Testis (tissue), 5 donors: Measurements from ENCODE around the gene GRIA3. TPM values are rescaled to one million over a fixed set of nuclear protein-coding genes. Genes with fewer than 3 reads are reported as not detected.
A peak's percentile ranks its signal among the peaks of the same experiment; 100 is the strongest.

Experiments
- DNase-seq: peaks from one replicate; pipeline ENCODE4 v3.0.0-alpha.2; 2019
- H3K27ac ChIP-seq, 2 donors: fragments of 200-600 bp; sonication (generic); one replicate each; pipeline ENCODE4 v1.5.1; 2019
- H3K27me3 ChIP-seq: fragments of 200-600 bp; sonication (generic); one replicate; pipeline ENCODE4 v1.5.1; 2019
- H3K36me3 ChIP-seq: fragments of 200-600 bp; sonication (generic); one replicate; pipeline ENCODE4 v1.5.1; 2017; ENCODE audit warnings: low read depth; ENCODE audit errors: missing control alignments
- H3K4me1 ChIP-seq: fragments of 200-600 bp; sonication (generic); one replicate; pipeline ENCODE4 v1.5.1; 2019
- H3K4me3 ChIP-seq, 2 donors: fragments of 200-600 bp; sonication (generic); one replicate each; pipeline ENCODE4 v1.5.1; 2017 to 2019
- H3K9me3 ChIP-seq: fragments of 200-600 bp; sonication (generic); one replicate; pipeline ENCODE4 v1.5.1; 2017
- POLR2A ChIP-seq: fragments of 450-650 bp; IDR thresholded peaks from one replicate; pipeline ENCODE4 v1.6.1; 2017; ENCODE audit warnings: antibody characterized with exemption, mild to moderate bottlenecking, moderate library complexity
- WGBS, 2 donors: methylation state at CpG; one replicate each; pipeline ENCODE4 v1.1.5; 2018; 5-methylcytosine and 5-hydroxymethylcytosine counted together
- intact Hi-C: fragments of 100-400 bp; cut with DNase I; formaldehyde crosslinking; loops from one replicate; pipeline ENCODE4 v1.15.1; 2023; ENCODE audit warnings: low total_unique reads
- long read RNA-seq, 2 donors: transcript quantifications; one replicate each; lab custom pipeline, GENCODE V29; 2026
- polyA plus RNA-seq: library from polyadenylated mRNA; stranded (reverse); fragments of 350-450 nt; fragmentation: Illumina TruSeq; extraction: RNeasy Lipid Tissue Mini Kit (QIAGEN cat#74804); gene quantifications from one replicate; pipeline ENCODE4 v1.2.3, GENCODE V29; 2014; ENCODE audit warnings: low read depth, low replicate concordance; ENCODE audit not compliant: insufficient read depth
- total RNA-seq, 2 donors: library from RNA; depleted of rRNA; stranded (reverse); fragments of >200 nt; gene quantifications; one replicate each; pipeline ENCODE4 v1.2.3, GENCODE V29; 2016
- TF ChIP-seq, protein P1 (sequence below), 3 experiments: fragments of 450-650 bp in 2 of 3; fragments of 200-600 bp in 1 of 3; sonication (generic) in 1 of 3; IDR thresholded peaks; one replicate each; pipeline ENCODE4 v1.5.1; 2016 to 2019; ENCODE audit warnings: antibody characterized with exemption in 3 of 3, mild to moderate bottlenecking in 2 of 3, moderate library complexity in 1 of 3

Gene GRIA3
- total RNA-seq: 1 to 10 TPM; 2.0 to 2.4 TPM
- polyA plus RNA-seq: 1.2 TPM
- long read RNA-seq, donor 1: 0 reads
- long read RNA-seq, donor 2: 0 reads

DNA sequence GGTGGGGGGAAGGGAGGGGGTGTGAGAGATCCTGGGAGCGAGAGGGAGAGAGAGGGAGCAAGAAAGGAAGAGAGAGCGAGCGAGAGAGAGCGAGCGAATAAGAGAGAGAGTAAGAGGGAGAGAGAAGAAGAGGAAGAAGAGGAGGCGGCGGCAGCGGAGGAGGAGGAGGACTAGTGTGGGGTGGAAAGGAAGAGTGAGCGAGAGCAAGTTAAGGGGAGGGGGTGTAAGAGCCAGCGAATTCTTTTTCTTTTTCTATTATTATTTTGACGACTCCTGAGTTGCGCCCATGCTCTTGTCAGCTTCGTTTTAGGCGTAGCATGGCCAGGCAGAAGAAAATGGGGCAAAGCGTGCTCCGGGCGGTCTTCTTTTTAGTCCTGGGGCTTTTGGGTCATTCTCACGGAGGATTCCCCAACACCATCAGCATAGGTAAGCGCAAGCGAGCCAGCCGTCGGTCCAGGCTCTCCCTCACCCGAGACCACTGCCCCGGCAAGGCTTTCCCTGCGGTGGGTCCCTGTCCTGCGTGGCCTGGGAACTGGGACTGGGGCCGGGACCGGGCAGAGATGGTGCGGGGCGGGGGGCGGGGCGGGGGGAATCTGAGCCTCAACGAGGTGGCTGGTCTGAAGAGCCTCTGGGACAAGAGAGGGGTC, at the start of gene GRIA3:
Gene GRIA3 (plus strand): TSS at position 60 of the 647 bp plus-strand sequence. CDS start 258 bp downstream, at position 318.
- H3K27me3 ChIP-seq: no peaks in the 10 kb centered on the region
- 1 to 3% methylated on average over 17 to 25 of the region's 33 CpGs for WGBS, 2 donors
- no peak for TF ChIP-seq POLR2A
- TF ChIP-seq, protein P1, sequence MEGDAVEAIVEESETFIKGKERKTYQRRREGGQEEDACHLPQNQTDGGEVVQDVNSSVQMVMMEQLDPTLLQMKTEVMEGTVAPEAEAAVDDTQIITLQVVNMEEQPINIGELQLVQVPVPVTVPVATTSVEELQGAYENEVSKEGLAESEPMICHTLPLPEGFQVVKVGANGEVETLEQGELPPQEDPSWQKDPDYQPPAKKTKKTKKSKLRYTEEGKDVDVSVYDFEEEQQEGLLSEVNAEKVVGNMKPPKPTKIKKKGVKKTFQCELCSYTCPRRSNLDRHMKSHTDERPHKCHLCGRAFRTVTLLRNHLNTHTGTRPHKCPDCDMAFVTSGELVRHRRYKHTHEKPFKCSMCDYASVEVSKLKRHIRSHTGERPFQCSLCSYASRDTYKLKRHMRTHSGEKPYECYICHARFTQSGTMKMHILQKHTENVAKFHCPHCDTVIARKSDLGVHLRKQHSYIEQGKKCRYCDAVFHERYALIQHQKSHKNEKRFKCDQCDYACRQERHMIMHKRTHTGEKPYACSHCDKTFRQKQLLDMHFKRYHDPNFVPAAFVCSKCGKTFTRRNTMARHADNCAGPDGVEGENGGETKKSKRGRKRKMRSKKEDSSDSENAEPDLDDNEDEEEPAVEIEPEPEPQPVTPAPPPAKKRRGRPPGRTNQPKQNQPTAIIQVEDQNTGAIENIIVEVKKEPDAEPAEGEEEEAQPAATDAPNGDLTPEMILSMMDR (IDR thresholded peaks at IDR 0.05): no peak
- H3K27ac ChIP-seq: no peak within 1 kb of the TSS
- no peaks in the 10 kb centered on the region for H3K36me3 ChIP-seq
- intact Hi-C loops: no loop called here
- H3K4me1 ChIP-seq: no peaks in the 10 kb centered on the region
- H3K4me3 ChIP-seq: peak within 1 kb of the TSS; percentile 36 to 52
- H3K9me3 ChIP-seq: no peaks in the 10 kb centered on the region
- DNase-seq: peak; percentile 26

DNA sequence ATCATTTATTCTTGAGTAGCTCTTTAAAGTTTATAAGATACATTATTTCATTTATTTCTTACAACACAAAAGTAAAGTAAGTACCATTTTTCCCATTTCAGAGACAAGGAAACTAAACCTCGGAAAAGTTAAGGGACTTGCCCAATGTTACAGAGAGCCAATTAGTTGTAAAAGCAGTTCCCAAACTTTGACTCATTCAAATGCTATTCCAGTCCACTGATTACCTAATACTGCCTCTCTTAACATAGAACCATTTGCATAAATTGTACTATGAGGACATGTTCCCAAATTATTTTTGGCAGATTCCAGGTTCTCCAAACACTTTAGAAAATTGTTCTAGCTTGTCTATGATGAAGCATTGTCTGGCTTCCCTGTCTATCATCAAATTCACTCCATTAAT, 45.6 kb upstream of the GRIA3 start:
- no peaks in the 10 kb centered on the region for H3K27me3 ChIP-seq
- TF ChIP-seq POLR2A: no peak
- TF ChIP-seq, protein P1 (IDR thresholded peaks at IDR 0.05): no peak

DNA sequence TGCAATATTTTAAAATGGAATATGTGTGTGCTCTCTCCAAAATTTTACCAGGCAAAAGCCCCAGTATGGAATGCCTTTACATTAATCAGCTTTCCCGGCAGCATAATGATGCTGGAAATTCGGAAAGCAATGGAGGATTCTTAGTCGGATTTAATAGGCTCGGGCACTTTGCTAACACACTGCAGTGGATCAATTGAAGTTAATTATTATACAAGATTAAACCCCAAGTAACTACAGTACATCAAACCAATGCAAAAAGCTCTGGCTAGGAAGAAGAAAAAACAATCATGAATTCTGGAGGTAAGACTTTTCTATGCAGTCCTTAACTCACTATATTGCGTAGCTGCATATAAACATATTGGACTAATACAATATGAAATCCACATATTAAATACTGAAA, 43.6 kb upstream of the GRIA3 start:
- intact Hi-C loops: no loop called here
- Histone ChIP-seq H3K27me3 (no peaks in the 10 kb centered on the region), H3K4me3 (no peak overlapping the region), H3K9me3 (no peaks in the 10 kb centered on the region), H3K27ac (no peak overlapping the region), H3K4me1 (no peaks in the 10 kb centered on the region), H3K36me3 (no peaks in the 10 kb centered on the region)
- WGBS, 2 donors: 91 to 94% methylated on average over 5 of the region's 5 CpGs
- no peak for TF ChIP-seq POLR2A
- TF ChIP-seq, protein P1 (IDR thresholded peaks at IDR 0.05): no peak
- no peak for DNase-seq

More for the DNA sequence above, 45.6 kb upstream of the GRIA3 start:
- Histone ChIP-seq H3K36me3 (no peaks in the 10 kb centered on the region), H3K4me3 (no peak overlapping the region), H3K9me3 (no peaks in the 10 kb centered on the region), H3K27ac (no peak overlapping the region), H3K4me1 (no peaks in the 10 kb centered on the region)
- WGBS, 2 donors: 67 to 78% methylated on average over 1 of the region's 1 CpG
- intact Hi-C loops: no loop called here
- no peak for DNase-seq

DNA sequence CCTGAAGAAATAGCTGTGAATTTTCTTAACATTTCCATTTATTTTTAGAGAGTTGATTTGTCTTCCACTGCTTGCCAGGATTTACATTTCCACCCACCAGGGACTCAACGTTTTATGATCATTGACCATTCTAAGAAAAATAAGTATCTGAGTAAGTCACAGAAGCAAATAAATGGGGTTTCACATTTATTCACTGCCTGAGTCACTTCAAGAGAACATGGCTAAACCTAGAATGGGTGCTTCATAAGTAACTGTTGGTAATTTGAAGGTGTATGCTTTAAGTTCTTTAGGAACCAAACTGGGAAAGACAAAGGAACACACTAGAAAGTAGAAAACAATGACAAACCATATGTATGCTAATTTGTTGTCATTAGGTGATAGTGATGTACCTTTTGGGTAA, 43.2 kb upstream of the GRIA3 start:
- no peaks in the 10 kb centered on the region for H3K4me1 ChIP-seq
- H3K4me3 ChIP-seq: no peak overlapping the region
- no peaks in the 10 kb centered on the region for H3K36me3 ChIP-seq
- DNase-seq: no peak
- intact Hi-C loops: no loop called here
- no peaks in the 10 kb centered on the region for H3K9me3 ChIP-seq
- no peaks in the 10 kb centered on the region for H3K27me3 ChIP-seq
- no peak for TF ChIP-seq POLR2A
- TF ChIP-seq, protein P1 (IDR thresholded peaks at IDR 0.05): no peak
- H3K27ac ChIP-seq: no peak overlapping the region
- WGBS, 2 donors: 42 to 75% methylated on average over 1 of the region's 1 CpG

DNA sequence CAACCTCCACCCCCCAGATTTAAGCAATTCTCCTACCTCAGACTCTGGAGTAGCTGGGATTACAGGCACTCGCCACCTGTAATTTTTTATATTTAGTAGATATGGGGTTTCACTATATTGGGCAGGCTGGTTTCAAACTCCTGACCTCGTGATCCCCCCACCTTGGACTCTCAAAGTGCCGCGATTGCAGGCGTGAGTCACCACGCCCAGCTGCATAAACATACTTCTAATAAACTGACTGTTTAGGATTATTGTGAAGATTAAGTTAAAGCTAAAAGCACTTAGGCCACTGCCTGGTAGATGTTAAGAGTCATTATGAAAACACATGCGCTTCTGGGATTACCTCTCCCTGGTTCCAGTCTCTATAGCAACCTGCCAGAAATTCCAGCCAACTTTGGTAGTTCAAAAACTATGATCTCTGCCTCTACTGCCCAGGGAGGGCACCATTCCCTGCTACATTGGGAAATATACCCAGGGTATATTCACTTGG, 30.2 kb upstream of the GRIA3 start:
- intact Hi-C loops: no loop called here
- WGBS, 2 donors: 83 to 100% methylated on average over 2 to 7 of the region's 7 CpGs

More for the DNA sequence above, 30.2 kb upstream of the GRIA3 start:
- no peak for TF ChIP-seq POLR2A
- TF ChIP-seq, protein P1 (IDR thresholded peaks at IDR 0.05): no peak
- Histone ChIP-seq H3K4me3 (no peak overlapping the region), H3K36me3 (no peaks in the 10 kb centered on the region), H3K27me3 (no peaks in the 10 kb centered on the region), H3K9me3 (no peaks in the 10 kb centered on the region), H3K4me1 (no peaks in the 10 kb centered on the region), H3K27ac (no peak overlapping the region)
- no peak for DNase-seq
